ENCODE results near the gene PRR22.

PRR22 gene

DNA sequence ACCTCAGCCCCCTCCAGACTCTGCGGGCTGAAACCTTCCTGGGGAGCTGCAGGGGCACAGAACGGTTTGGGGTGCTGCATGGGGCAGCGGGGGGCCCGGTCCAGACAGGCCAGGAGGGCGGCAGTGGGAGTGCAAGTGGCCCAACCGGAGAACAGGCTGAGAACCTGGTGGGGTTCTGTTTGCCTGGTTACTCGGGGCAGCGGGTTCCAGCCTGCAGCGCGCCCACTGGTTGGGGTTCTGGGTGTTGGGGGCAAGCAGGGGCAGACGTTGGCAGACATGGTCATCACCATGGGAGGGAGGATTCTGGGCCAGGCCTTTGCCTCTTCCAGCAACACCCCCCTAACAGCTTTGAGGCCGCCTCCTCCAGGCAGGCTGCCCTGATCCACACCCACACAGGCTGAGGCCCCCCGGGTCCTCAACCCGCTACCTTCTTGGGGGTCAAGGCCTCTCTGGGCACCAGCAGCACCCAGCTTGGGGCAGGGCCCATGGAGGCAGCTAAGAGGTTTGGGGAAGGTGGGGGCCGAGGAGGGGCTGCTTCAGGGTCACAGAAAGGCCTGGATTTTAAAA lies at the start of gene PRR22:
PRR22 (minus strand) TSS at position 166 of the 567 bp plus-strand sequence; CDS start at position 80, 86 bp downstream.
- DNase-seq: no peak

DNA sequence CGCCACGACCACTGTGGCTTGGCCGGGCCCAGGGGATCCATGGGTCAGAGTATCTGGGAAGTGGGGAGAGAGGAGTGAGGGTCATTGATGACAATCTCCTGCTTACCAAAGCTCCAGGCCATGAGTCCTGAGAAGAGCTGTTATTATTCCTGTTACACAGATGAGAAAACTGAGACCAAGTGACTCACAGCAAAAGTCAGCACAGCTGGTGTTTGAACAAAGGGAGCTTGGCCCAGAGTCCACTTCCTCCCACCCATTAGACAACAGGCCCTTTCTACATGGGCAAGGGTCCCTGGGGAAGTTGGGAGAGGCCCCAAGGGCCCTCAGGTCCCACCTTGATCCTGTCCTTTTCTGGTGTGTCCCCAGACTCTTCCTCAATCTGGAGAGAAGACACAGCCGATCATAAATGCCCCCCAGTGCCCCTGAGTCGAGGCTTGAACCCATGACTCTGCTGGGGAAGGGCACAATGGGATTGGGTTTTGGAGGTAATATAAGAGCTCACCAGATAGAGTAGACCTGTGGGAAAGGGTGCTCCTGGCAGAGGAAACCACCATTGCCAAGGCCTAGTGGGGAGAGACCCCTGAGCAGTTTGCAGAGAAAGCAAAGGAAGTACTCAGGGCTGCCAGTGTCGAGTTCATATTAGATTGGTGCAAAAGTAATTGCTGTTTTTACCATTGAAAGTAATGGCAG lies 48.1 kb upstream of the PRR22 start:
- DNase-seq: no peak

DNA sequence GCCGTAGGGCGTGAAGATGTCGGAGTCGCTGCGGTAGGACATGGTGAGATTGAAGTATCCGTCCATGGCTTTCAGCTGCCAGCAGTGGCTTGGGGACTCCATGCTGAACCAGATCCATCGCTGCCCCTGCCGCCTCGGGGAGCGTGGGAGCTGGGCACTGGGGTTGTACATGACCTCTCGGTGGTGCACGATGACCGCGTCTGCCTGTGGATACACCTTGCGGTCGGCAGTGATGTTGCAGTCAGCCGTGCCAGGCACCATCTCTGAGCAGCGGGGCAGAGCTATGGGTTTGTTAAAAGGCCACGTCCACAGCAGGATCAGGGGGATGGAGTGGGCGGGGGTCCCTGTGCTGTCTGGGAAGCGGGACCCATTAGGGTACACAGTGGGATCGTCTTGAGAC lies 47.5 kb upstream of the PRR22 start:
- no peak for DNase-seq

DNA sequence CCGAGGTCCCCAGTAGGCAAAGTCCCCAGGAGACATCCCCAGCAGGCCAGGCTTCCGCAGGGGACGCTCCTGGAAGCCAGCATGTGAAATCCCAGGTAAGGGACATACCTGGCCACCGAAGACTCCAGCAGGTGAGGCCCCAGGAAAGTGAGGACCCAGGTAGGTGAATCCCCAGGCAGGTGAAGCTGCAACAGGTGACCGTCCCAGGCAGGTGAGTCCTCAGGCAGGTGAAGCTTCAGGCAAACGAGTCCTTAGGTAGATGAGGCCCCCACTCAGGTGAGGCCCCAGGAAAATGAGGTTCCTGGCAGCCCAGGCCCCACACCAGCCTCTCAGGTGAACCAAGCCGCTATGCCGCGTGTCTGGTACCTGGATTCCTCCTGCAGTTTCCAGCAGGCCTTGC lies 46.6 kb upstream of the PRR22 start:
- DNase-seq: no peak

DNA sequence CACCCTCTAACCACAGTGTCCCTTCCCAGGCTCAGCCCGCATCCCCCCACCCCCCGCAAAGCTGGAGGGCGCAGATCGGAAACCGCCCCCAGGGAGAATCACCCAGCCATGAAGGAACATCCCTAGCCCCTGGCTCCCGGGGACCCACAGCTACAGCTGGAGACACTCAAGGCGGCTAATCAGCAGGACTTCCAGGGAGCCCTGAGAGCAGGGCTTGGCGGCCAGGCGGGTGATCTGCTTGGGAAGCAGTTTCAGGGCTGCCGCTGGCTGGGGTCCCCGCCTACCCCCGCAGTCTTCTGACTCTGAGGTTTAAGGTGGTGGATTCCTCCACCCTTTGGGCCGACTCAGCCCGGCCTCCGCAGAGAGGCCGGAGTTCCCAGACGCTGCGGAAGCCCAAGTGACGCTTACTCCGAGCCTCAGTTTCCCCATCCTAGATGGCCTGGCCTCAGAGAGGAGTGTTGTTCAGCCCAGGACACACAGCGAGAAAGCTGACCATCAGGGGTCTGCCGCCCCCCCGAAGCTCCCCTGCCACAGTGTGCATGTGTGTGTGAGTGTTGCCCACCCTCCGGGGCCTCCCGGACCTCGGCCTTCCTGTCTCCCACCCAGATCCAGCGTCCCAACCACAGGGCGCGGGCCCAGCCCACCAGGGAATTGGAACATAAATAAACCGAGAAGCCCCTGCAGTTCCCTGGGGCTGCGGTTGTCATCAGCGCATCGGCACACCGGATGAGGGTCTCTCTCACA lies 45.2 kb upstream of the PRR22 start:
- DNase-seq: no peak

DNA sequence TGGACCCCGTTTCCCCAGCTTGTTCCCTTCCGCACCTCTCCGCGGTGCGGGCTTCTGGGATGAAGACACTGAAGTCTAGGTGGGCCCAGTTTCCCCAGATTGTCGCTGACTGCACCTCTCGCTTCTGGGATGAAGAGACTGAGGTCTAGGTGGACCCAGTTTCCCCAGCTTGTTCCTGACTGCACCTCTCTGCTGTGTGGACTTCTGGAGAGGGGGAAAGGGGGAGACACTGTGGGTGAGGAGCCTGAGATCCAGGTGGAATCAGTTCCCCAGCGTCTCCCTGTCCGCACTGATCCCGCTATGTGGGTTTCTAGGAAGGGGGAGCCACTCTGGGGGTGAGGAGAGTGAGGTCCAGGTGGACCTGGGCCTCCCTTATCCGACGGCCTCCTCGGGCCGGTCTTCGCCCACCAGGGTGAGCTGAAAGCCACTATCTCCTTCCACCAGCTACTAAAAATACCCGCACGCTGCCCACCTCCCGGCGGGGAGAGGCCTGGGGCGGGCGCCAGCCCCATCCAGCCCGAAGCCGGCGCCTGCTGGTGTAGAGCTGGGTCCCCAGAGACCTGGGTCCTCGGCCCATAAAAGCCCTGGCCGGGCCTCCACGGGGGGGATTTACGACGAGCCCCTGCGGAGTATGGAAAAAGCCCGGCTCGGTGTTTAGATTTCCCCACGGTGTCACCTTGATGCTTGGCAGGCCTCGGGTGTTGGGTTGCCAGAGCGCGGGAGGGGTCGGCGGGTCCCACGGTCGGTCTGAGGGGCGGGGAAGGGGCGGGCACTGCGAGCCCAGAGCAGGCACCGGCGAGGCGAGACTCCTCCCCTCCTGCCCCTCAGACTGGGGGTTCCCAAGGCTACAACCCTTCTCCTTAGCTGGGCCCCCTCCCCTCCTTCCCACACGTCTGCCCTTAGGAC lies 44.4 kb upstream of the PRR22 start:
- peak; percentile 7 to 8 for DNase-seq

DNA sequence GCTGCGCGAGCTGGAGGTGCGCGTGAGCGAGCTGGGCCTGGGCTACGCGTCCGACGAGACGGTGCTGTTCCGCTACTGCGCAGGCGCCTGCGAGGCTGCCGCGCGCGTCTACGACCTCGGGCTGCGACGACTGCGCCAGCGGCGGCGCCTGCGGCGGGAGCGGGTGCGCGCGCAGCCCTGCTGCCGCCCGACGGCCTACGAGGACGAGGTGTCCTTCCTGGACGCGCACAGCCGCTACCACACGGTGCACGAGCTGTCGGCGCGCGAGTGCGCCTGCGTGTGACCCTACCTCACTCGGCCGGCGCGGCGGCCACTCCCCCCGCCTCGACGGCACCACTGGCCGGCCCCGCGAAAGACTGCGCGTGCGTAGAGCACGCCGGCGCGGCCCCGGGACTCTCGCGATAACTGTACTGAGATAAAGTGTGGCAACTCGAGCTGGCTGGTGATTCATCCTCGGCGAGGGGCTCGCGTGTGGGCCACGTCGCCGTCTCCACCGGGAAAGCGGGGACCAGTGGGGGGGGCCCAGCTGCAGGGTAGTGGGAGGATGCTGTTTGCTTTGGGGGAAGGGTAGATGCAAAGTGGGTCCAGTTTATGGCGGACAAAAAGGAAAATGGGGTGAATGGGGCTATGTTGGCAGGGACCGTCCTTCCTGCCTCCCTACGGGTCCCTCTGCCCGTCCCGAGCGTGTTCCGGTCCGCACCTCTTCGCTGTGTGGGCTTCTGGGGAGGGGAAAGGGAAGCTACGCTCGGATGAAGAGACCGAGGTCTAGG lies 43.5 kb upstream of the PRR22 start:
- peak; percentile 94 for DNase-seq

DNA sequence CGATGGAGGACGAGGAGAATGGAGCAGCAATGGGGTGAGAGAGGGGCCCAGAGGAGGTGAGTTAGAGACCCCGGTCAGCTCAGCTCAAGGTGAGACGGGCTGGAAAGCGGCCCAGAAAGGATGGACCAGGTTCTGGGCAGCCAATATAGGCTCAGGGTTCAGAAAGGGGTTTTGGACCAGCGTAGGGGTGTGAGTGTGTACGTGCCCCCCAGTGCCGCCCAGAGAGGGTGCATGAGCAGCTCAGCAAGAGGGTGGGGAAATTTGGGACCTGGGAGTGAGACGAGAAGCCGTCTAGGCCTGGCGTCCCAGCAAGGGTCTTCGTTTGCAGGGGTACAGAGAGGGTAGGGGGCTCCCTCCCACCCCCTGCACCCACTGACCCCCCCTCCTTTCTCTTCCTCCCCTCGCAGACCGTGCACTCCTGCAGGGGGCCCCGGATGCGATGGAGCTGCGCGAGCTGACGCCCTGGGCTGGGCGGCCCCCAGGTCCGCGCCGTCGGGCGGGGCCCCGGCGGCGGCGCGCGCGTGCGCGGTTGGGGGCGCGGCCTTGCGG lies 42.9 kb upstream of the PRR22 start:
- DNase-seq: no peak

DNA sequence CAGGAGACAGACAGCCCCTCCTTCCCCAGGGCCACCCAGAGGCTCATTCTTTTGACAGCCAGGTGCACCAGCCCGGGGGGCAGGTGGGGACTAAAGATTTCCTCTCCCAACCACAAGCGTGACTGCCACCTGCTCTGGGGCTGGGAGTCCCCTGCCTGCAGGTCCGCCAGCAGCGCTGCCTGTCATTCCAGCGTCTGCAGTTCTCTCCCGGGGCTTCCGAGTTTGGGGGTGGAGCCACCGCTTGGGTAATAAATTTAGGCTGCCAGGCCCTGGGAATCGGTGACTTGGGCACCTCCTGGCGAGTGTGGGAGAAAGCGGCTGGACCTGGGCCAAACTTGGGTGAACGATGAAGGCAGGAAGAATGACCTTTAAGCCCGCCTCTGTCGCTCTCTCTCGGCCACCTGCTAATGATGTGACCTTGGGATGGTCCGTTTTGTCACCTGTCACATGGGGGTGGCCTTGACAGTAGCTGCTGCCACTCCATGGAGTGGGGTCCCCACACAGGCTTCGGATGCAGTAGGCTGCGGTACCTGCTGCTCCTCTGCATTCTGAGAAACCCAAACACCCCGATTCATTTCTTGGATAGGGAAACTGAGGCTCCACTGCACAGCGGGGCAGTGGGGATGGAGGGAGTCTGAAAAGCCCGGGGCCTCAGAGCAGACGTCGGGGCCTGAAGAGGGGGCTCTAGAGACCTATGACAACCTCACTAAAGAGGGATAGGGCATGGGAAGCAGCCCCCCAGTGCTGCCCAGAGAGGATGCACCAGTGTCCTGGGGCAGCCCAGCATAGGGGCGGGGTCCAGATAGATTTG lies 42.2 kb upstream of the PRR22 start:
- DNase-seq: peak; percentile 22 to 26

DNA sequence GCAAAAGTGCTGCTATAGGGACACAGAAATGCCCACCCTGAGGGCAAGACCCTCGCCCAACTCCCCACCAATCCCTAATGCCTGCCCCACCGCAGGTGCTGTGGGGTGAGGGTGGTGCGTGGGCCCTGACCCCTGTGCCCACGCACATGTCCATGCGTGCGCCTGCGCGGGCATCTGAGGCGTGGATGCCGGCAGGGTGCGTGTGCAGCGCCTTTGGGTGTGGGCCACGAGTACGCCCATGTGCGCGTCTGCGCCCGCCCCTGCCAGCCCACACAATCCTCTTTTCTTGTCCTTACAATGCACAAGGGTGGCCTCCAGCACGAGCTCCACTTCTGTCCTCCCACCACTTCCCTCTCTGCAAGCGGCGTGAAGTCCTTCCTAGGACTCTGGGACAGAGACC lies 40.6 kb upstream of the PRR22 start:
- DNase-seq: no peak

DNA sequence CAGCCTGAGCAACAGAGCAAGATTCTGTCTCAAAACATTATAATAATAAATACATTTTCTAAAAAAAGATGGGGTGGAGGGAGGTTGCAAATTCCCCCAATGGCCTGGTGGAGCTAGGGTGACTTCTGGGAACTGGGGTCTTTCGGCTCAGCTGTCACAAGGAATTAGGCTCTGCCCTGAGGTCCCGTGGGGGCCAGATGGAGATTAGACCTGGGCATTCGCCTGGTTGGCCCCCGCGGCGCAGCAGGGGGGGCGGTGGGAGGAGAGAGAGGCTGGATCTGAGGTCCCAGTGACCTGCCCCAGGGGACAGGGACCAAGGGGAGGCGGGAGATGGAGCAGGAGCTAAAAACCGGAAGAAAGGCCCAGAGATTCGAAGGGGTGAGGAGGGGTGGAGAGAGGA lies 40.2 kb upstream of the PRR22 start:
- no peak for DNase-seq

DNA sequence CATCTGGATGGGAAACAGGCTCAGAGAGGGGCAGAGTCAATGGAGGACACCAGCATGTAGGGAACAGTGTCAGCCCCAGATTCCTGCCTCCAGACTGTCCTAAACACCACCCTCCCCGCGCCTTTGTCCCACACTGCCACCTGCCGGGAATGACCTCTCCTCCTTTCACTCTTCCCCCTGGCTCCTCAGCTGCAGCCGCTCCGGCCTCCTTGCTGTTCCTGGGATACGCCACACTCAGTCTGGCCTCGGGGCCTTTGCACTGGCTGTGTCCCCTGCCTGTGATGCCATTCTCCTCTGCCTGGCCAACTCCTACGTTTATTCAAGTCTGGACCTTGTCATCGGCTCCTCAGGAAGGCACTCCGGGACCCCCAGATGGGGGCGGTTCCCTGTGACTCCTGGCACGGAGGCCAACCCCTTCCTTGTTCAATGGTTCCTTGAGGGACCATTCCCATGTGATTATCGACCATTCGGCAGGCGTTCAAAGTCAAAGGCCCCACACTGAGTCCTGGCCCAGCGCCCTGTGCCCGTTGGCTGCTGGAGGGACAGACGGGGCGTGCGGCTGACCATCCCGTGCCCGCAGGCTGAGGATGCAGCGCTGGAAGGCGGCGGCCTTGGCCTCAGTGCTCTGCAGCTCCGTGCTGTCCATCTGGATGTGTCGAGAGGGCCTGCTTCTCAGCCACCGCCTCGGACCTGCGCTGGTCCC lies 39.2 kb upstream of the PRR22 start:
- no peak for DNase-seq

DNA sequence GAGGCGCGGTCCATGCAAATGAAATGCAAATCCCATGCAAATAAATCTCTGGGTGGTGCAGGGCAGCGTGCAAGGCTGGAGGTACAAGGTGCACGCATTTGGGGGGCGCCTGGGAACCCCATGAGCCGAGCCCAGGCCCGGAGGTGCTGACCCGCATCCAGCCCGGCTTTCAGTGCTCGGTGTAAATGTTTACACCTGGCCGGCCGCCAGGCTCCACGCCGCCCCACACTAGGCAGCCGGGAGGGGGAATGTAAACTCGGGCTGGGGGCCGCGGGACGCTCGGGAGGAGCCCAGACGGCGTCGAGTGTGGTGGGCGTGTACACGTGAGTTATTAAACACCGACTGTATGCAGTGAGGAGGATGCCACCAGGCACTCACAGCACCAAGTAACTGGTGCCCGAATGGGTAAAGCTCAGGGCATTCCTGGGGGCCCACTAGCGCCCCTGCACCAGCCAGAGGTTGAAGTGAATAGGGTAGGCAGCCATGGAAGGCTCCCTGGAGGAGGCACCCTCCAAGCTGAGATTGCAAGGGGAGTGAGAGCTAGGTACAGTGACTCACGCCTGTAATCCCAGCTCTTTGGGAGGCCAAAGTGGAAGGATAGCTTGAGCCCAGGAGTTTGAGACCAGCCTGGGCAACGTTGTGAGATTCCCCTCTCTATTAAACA lies 37.8 kb upstream of the PRR22 start:
- DNase-seq: no peak

DNA sequence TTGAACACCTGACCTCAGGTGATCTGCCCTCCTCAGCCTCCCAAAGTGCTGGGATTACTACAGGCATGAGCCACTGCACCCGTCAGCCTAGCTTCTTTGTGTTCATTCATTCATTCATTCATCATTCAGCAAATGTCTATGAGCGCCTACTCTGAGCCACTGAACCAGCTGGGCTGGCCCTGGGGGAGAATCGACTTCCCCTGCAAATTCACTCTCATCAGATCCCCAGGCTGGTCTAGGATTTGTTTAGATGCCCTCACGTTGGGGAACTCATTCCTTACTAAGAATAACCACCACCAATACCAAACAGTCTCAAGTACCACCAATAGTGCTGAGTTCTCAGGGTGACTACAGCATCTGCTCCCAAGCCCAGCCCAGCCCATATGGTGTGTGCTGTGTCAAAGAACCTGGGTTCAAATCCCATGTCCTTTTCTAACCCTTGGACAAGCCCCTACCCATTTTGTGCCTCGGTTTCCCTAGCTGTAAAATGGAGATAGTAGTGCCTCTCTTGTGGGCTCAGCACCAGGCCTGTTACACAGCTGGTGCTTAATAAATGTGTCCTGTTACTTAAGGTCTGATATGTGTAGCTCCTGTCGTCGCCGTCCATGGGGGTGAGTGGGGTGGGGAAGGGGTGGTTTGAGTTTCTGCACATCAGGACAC lies 37.1 kb upstream of the PRR22 start:
- DNase-seq: no peak

DNA sequence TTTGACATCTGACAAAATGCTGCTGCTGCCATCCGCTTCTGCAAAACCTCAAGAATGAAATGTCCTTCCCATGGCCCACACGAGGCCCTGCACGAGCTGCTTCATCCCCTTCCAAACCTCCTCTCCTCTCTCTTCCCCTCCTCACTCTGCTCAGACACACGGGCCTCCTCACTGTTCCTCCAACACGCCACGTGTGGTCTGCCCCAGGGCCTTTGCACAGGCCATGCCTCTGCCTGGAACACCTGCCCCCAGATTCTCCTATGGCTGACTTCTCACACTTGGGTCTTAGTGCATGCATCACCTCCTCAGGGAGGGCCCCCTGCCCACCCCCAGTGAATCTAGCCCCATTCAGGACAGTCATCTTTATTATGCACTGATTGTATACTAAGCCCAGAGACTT lies 36.2 kb upstream of the PRR22 start:
- DNase-seq: no peak

DNA sequence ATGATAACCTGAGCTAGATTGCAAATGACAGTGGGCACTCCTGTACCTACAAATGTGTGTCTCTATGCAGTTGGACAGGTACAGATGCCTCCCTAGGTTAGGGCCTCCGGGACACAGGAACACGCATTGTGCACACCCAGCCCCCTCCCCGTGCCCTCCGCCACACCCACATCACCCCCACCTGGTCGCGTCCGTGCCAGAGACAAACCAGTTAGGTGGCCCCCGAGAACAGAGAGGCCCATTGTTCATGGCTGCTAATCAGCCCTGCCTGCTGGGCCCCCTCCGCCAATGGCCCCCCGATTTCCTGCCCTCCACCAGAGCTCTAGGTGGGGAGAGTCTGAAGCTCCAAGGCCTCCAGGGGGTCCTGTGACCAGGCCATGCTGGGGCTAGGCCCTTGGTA lies 34.0 kb upstream of the PRR22 start:
- DNase-seq: no peak

DNA sequence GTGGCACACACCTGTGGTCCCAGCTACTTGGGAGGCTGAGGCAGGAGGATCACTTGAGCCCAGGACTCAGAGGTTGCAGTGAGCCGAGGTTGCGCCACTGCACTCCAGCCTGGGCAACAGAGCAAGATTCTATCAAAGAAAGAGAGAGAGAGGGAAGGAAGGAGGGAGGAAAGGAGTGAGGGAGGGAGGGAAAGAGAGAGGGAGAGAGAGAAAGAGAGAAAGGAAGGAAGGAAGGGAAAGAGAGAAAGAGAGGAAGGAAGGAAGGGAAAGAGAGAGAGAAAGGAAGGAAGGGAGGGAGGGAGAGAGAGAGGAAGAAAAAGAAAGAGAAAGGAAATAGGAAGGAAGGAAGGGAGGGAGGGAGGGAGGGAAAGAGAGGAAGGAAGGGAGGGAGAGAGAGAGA lies 32.7 kb upstream of the PRR22 start:
- no peak for DNase-seq

DNA sequence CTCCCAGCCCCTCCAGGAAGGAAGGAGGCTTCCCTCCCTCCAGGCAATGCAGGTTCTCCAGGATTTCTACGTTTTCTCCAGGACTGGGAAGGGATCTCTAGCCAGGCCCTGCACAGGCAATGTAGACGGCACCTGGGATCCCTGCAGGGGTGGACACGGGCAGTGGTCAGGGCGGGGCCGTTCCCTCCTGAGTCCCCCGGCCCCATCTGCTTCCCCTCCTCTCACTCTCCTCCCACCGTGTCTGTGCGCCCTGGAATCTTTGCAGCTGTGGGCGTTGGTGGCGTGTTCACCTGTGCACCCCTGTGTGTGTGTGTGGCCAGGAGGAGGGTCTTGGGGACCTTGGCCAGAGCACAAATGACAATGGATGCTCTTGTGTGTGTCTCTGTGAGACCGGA lies 30.3 kb upstream of the PRR22 start:
- no peak for DNase-seq

DNA sequence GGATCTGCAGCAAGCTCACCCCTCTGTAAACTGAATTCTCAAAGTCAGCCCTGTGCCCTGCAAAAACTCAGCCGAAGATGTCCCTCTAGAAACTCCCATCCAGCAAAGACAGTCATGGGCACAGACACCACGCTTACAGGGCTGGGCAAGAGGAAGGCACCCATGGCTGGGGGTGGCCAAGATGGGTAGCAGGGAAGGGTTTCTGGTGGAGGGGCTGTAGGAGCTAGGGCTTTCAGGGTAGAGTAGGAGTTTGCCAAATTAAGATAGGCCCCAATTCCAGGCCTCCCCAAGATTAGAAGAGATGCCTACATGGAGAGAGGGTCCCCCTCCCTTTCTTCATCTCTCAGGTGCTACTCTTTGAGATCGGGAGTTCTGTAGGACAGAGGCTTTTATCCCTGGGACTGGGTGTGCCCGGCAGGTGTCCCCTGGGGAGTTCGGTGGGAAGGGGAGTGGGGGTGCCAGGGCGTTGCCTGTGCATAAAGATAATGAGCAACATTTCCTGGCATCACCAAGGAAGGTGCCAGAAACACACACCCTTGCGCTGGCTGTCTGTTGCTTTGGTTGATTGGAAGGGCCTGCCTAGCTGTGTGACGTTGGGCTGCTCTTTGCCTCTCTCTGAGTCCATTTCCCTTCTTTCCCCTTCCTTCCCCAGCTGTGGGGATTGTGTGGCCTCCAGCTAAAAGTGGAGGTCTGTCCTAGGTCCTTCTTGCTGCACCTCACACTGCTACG lies 29.7 kb upstream of the PRR22 start:
- no peak for DNase-seq
